Measurements from ENCODE around the gene GGTLC3.
"Not testable (repeated sequence)": the region's sequence is repeated elsewhere in the genome, so short reads cannot be mapped to it uniquely, and the experiment has no call there.

The GGTLC3 gene

GRCh38 chr22:18518061-18518460 is at the start of gene GGTLC3:
GGTLC3 (minus strand) TSS chr22:18518161; CDS start chr22:18517897, 264 bp downstream.
- not testable (repeated sequence) for DNase-seq; H3K9me3 ChIP-seq (replicated peaks; ENCODE audit: insufficient read depth, low read length); H3K9me2 ChIP-seq (replicated peaks; ENCODE audit: insufficient read depth, low read length); H3K4me1 ChIP-seq (ENCODE audit: low read length); H3K4me3 ChIP-seq (ENCODE audit: low read length); H3K79me2 ChIP-seq (ENCODE audit: low read length); H4K20me1 ChIP-seq (ENCODE audit: insufficient read depth, low read length); H3K9ac ChIP-seq (ENCODE audit: low read length); H3K27ac ChIP-seq (ENCODE audit: low read length); H3K36me3 ChIP-seq (replicated peaks; ENCODE audit: insufficient read depth, low read length); H2AFZ ChIP-seq (ENCODE audit: low read length); H3F3A ChIP-seq (ENCODE audit: insufficient read depth, low read length); H3K4me2 ChIP-seq (ENCODE audit: low read depth, low read length); H3K27me3 ChIP-seq (replicated peaks; ENCODE audit: insufficient read depth, low read length)

- DNase-seq; H3K9me3 ChIP-seq (replicated peaks; ENCODE audit: insufficient read depth, low read length); H3K4me3 ChIP-seq (ENCODE audit: low read length); H3K4me2 ChIP-seq (ENCODE audit: low read depth, low read length); H3K79me2 ChIP-seq (ENCODE audit: low read length); H3K4me1 ChIP-seq (ENCODE audit: low read length); H3K9ac ChIP-seq (ENCODE audit: low read length); H3F3A ChIP-seq (ENCODE audit: insufficient read depth, low read length); H3K27me3 ChIP-seq (replicated peaks; ENCODE audit: insufficient read depth, low read length); H3K27ac ChIP-seq (ENCODE audit: low read length); H3K36me3 ChIP-seq (replicated peaks; ENCODE audit: insufficient read depth, low read length); H4K20me1 ChIP-seq (ENCODE audit: insufficient read depth, low read length); H2AFZ ChIP-seq (ENCODE audit: low read length); H3K9me2 ChIP-seq (replicated peaks; ENCODE audit: insufficient read depth, low read length): not testable (repeated sequence)
These were observed 42.4 kb upstream of the GGTLC3 start for GRCh38 chr22:18560099-18560974.

- H3K4me2 ChIP-seq (ENCODE audit: low read depth, low read length); H4K20me1 ChIP-seq (ENCODE audit: insufficient read depth, low read length): not testable (repeated sequence)
These were observed 41.0 kb upstream of the GGTLC3 start for GRCh38 chr22:18558939-18559338.

GRCh38 chr22:18558516-18558915 is 40.6 kb upstream of the GGTLC3 start:
- H3K9ac ChIP-seq (ENCODE audit: low read length); H3K4me3 ChIP-seq (ENCODE audit: low read length); H2AFZ ChIP-seq (ENCODE audit: low read length); H3K9me3 ChIP-seq (replicated peaks; ENCODE audit: insufficient read depth, low read length); H4K20me1 ChIP-seq (ENCODE audit: insufficient read depth, low read length); DNase-seq; H3K27ac ChIP-seq (ENCODE audit: low read length); H3K27me3 ChIP-seq (replicated peaks; ENCODE audit: insufficient read depth, low read length); H3K4me1 ChIP-seq (ENCODE audit: low read length); H3K4me2 ChIP-seq (ENCODE audit: low read depth, low read length); H3F3A ChIP-seq (ENCODE audit: insufficient read depth, low read length); H3K9me2 ChIP-seq (replicated peaks; ENCODE audit: insufficient read depth, low read length); H3K79me2 ChIP-seq (ENCODE audit: low read length); H3K36me3 ChIP-seq (replicated peaks; ENCODE audit: insufficient read depth, low read length): not testable (repeated sequence)

More at GRCh38 chr22:18558939-18559338, 41.0 kb upstream of the GGTLC3 start:
- DNase-seq; H3K36me3 ChIP-seq (replicated peaks; ENCODE audit: insufficient read depth, low read length); H3K79me2 ChIP-seq (ENCODE audit: low read length); H3K4me3 ChIP-seq (ENCODE audit: low read length); H3K9ac ChIP-seq (ENCODE audit: low read length); H3K9me3 ChIP-seq (replicated peaks; ENCODE audit: insufficient read depth, low read length); H3K27me3 ChIP-seq (replicated peaks; ENCODE audit: insufficient read depth, low read length); H2AFZ ChIP-seq (ENCODE audit: low read length); H3K9me2 ChIP-seq (replicated peaks; ENCODE audit: insufficient read depth, low read length); H3F3A ChIP-seq (ENCODE audit: insufficient read depth, low read length); H3K4me1 ChIP-seq (ENCODE audit: low read length); H3K27ac ChIP-seq (ENCODE audit: low read length): not testable (repeated sequence)

GRCh38 chr22:18554280-18555256 is 36.6 kb upstream of the GGTLC3 start:
- H3K4me1 ChIP-seq (ENCODE audit: low read length); H3K9ac ChIP-seq (ENCODE audit: low read length); H3K27ac ChIP-seq (ENCODE audit: low read length); DNase-seq; H3K4me3 ChIP-seq (ENCODE audit: low read length); H3K9me2 ChIP-seq (replicated peaks; ENCODE audit: insufficient read depth, low read length); H3F3A ChIP-seq (ENCODE audit: insufficient read depth, low read length); H3K27me3 ChIP-seq (replicated peaks; ENCODE audit: insufficient read depth, low read length); H2AFZ ChIP-seq (ENCODE audit: low read length); H3K9me3 ChIP-seq (replicated peaks; ENCODE audit: insufficient read depth, low read length); H3K36me3 ChIP-seq (replicated peaks; ENCODE audit: insufficient read depth, low read length); H3K4me2 ChIP-seq (ENCODE audit: low read depth, low read length); H3K79me2 ChIP-seq (ENCODE audit: low read length); H4K20me1 ChIP-seq (ENCODE audit: insufficient read depth, low read length): not testable (repeated sequence)

GRCh38 chr22:18552839-18553597 is 35.1 kb upstream of the GGTLC3 start:
- not testable (repeated sequence) for H2AFZ ChIP-seq (ENCODE audit: low read length); H3K9me2 ChIP-seq (replicated peaks; ENCODE audit: insufficient read depth, low read length); H3K4me1 ChIP-seq (ENCODE audit: low read length); H3K4me3 ChIP-seq (ENCODE audit: low read length); H3K4me2 ChIP-seq (ENCODE audit: low read depth, low read length); H3K27ac ChIP-seq (ENCODE audit: low read length); H4K20me1 ChIP-seq (ENCODE audit: insufficient read depth, low read length); DNase-seq; H3K9me3 ChIP-seq (replicated peaks; ENCODE audit: insufficient read depth, low read length); H3K79me2 ChIP-seq (ENCODE audit: low read length); H3K9ac ChIP-seq (ENCODE audit: low read length); H3K36me3 ChIP-seq (replicated peaks; ENCODE audit: insufficient read depth, low read length); H3K27me3 ChIP-seq (replicated peaks; ENCODE audit: insufficient read depth, low read length); H3F3A ChIP-seq (ENCODE audit: insufficient read depth, low read length)

- DNase-seq; H3K9ac ChIP-seq (ENCODE audit: low read length); H3K79me2 ChIP-seq (ENCODE audit: low read length); H3K27ac ChIP-seq (ENCODE audit: low read length); H2AFZ ChIP-seq (ENCODE audit: low read length); H3K4me3 ChIP-seq (ENCODE audit: low read length); H3K36me3 ChIP-seq (replicated peaks; ENCODE audit: insufficient read depth, low read length); H4K20me1 ChIP-seq (ENCODE audit: insufficient read depth, low read length); H3K27me3 ChIP-seq (replicated peaks; ENCODE audit: insufficient read depth, low read length); H3K9me2 ChIP-seq (replicated peaks; ENCODE audit: insufficient read depth, low read length); H3K4me2 ChIP-seq (ENCODE audit: low read depth, low read length); H3K9me3 ChIP-seq (replicated peaks; ENCODE audit: insufficient read depth, low read length); H3K4me1 ChIP-seq (ENCODE audit: low read length); H3F3A ChIP-seq (ENCODE audit: insufficient read depth, low read length): not testable (repeated sequence)
These were observed 33.1 kb upstream of the GGTLC3 start for GRCh38 chr22:18551046-18551445.
